Non-pigmented ciliary epithelial cell (primary cell): ENCODE results near the gene ZNF385C.

Source experiments
- DNase-seq: peaks from one replicate; pipeline ENCODE4 v3.0.0-alpha.2; 2010; ENCODE audit warnings: low read depth

Gene ZNF385C

GRCh38 chr17:42077755-42078154 is 20.5 kb downstream of the ZNF385C start:
- no peak for DNase-seq

GRCh38 chr17:42076797-42077559 is 21.3 kb downstream of the ZNF385C start:
- no peak for DNase-seq

GRCh38 chr17:42075789-42076188 is 22.5 kb downstream of the ZNF385C start:
- DNase-seq = no peak

GRCh38 chr17:42072323-42073187 is 25.7 kb downstream of the ZNF385C start:
- DNase-seq = no peak

GRCh38 chr17:42071810-42072209 is 26.5 kb downstream of the ZNF385C start:
- no peak for DNase-seq

- no peak for DNase-seq
These were observed 29.3 kb downstream of the ZNF385C start for GRCh38 chr17:42068979-42069378.

- no peak for DNase-seq
These were observed 30.7 kb downstream of the ZNF385C start for GRCh38 chr17:42067371-42068091.

- DNase-seq = no peak
These were observed 33.1 kb downstream of the ZNF385C start for GRCh38 chr17:42065201-42065600.

GRCh38 chr17:42062681-42063080 is 35.6 kb downstream of the ZNF385C start:
- no peak for DNase-seq

GRCh38 chr17:42061646-42062487 is 36.4 kb downstream of the ZNF385C start:
- DNase-seq = no peak

GRCh38 chr17:42060231-42060630 is 38.0 kb downstream of the ZNF385C start:
- no peak for DNase-seq

GRCh38 chr17:42059815-42060214 is 38.5 kb downstream of the ZNF385C start:
- no peak for DNase-seq

GRCh38 chr17:42058063-42058462 is 40.2 kb downstream of the ZNF385C start:
- no peak for DNase-seq

GRCh38 chr17:42056635-42057034 is 41.6 kb downstream of the ZNF385C start:
- no peak for DNase-seq

GRCh38 chr17:42055496-42055895 is 42.8 kb downstream of the ZNF385C start:
- no peak for DNase-seq

GRCh38 chr17:42055027-42055426 is 43.2 kb downstream of the ZNF385C start:
- DNase-seq = no peak

GRCh38 chr17:42053731-42054500 is 44.4 kb downstream of the ZNF385C start:
- no peak for DNase-seq

GRCh38 chr17:42052346-42052877 is 45.9 kb downstream of the ZNF385C start:
- no peak for DNase-seq

- DNase-seq = no peak
These were observed 46.6 kb downstream of the ZNF385C start for GRCh38 chr17:42051645-42052044.

GRCh38 chr17:42051013-42051400 is 47.3 kb downstream of the ZNF385C start:
- no peak for DNase-seq
